NCI-H748 (cell line): ENCODE results near the gene EVC.

Experiments used
- DNase-seq: peaks from one replicate; lab custom pipeline; 2025; ENCODE audit not compliant: unreplicated experiment; lab: John Stamatoyannopoulos, UW

The EVC gene

GRCh38 chr4:5784960-5785611 is 74.1 kb downstream of the EVC start:
- no peak for DNase-seq

- no peak for DNase-seq
These were observed 75.0 kb downstream of the EVC start for GRCh38 chr4:5785806-5786680.

GRCh38 chr4:5787311-5787710 is 76.3 kb downstream of the EVC start:
- DNase-seq = no peak

GRCh38 chr4:5788144-5788543 is 77.1 kb downstream of the EVC start:
- DNase-seq = no peak

- no peak for DNase-seq
These were observed 78.1 kb downstream of the EVC start for GRCh38 chr4:5789141-5789540.

GRCh38 chr4:5790546-5790857 is 79.5 kb downstream of the EVC start:
- no peak for DNase-seq

GRCh38 chr4:5791654-5792053 is 80.7 kb downstream of the EVC start:
- no peak for DNase-seq

GRCh38 chr4:5793514-5793913 is 82.5 kb downstream of the EVC start:
- DNase-seq = no peak

- DNase-seq = no peak
These were observed 84.6 kb downstream of the EVC start for GRCh38 chr4:5795580-5795979.

GRCh38 chr4:5796976-5797375 is 86.0 kb downstream of the EVC start:
- DNase-seq = no peak

GRCh38 chr4:5797866-5798265 is 86.9 kb downstream of the EVC start:
- DNase-seq = no peak

- DNase-seq = no peak
These were observed 87.5 kb downstream of the EVC start for GRCh38 chr4:5798462-5798861.

GRCh38 chr4:5798946-5799345 is 87.9 kb downstream of the EVC start:
- no peak for DNase-seq

GRCh38 chr4:5799406-5799805 is 88.4 kb downstream of the EVC start:
- no peak for DNase-seq

GRCh38 chr4:5800496-5800895 is 89.5 kb downstream of the EVC start:
- no peak for DNase-seq

GRCh38 chr4:5801696-5802095 is 90.7 kb downstream of the EVC start:
- no peak for DNase-seq

- no peak for DNase-seq
These were observed 91.6 kb downstream of the EVC start for GRCh38 chr4:5802565-5802964.

- DNase-seq = no peak
These were observed 93.7 kb downstream of the EVC start for GRCh38 chr4:5804656-5805055.

GRCh38 chr4:5805270-5805669 is 94.3 kb downstream of the EVC start:
- DNase-seq = no peak

GRCh38 chr4:5808081-5808741 is 97.2 kb downstream of the EVC start:
- DNase-seq = no peak

- DNase-seq = no peak
These were observed 98.3 kb downstream of the EVC start for GRCh38 chr4:5809216-5809776.

- no peak for DNase-seq
These were observed 99.2 kb downstream of the EVC start for GRCh38 chr4:5810151-5810550.
